Measurements from ENCODE around the gene SREBF1. TPM values are rescaled to one million over a fixed set of nuclear protein-coding genes. Genes with fewer than 3 reads are reported as not detected.

SREBF1 gene
- total RNA-seq, 6 experiments from 2014 or later, result 63.8 to 246 (median 173) TPM

DNA sequence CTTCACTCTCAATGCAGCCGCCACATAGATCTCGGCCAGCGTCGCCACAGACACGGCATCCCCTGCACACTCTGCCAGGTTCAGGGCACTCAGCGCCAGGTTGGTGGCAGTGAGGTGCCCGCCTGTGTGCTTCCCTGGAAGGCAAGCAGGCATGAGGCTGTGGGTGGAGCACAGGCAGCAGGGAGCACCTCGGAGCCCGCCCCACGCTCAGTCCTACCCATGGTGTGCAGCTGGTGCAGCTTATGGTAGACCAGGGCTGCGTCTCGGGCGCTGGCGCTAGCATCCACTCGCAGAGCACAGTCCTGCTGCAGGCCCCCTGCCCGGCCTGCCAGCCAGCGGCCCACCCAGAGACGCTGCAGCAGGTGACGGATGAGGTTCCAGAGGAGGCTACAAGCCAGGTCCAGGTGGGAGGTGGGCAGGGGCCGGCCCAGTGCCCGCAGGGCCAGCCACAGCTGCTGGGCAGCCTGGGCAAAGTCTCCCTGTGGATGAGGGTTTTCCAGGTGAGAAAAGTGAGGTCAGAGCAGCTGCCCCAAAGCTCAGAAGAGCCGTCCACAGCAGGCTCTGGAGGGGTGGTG, 20.5 kb downstream of the SREBF1 start:
- WGBS (ENCODE audit: insufficient coverage, low coverage, low lambda C conversion rate, missing lambda C conversion rate), result 65% methylated on average over 4 of the region's 22 CpGs
- no peaks in the 10 kb centered on the region for H3K27me3 ChIP-seq
- H3K9me3 ChIP-seq, result no peaks in the 10 kb centered on the region
- H3K36me3 ChIP-seq, result peaks cover 7 to 85% (median 30%) of the 10 kb centered on the region in 4 donors
- intact Hi-C loops (cut with DNase I), result loop anchor here in 1 of 2 donors (5.0 kb wide), 1 partner anchor 46 kb away; no protein-coding TSS in a partner anchor
- H3K4me3 ChIP-seq, result no peak overlapping the region
- H3K4me1 ChIP-seq, result peaks cover 0 to 87% (median 28%) of the 10 kb centered on the region in 4 donors
- no peak overlapping the region for H3K27ac ChIP-seq
- TF ChIP-seq POLR2A (IDR thresholded peaks at IDR 0.05), result no peak
- TF ChIP-seq, protein P1, sequence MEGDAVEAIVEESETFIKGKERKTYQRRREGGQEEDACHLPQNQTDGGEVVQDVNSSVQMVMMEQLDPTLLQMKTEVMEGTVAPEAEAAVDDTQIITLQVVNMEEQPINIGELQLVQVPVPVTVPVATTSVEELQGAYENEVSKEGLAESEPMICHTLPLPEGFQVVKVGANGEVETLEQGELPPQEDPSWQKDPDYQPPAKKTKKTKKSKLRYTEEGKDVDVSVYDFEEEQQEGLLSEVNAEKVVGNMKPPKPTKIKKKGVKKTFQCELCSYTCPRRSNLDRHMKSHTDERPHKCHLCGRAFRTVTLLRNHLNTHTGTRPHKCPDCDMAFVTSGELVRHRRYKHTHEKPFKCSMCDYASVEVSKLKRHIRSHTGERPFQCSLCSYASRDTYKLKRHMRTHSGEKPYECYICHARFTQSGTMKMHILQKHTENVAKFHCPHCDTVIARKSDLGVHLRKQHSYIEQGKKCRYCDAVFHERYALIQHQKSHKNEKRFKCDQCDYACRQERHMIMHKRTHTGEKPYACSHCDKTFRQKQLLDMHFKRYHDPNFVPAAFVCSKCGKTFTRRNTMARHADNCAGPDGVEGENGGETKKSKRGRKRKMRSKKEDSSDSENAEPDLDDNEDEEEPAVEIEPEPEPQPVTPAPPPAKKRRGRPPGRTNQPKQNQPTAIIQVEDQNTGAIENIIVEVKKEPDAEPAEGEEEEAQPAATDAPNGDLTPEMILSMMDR (IDR thresholded peaks at IDR 0.05), result no peak
- ATAC-seq (no peak), DNase-seq (no peak)

DNA sequence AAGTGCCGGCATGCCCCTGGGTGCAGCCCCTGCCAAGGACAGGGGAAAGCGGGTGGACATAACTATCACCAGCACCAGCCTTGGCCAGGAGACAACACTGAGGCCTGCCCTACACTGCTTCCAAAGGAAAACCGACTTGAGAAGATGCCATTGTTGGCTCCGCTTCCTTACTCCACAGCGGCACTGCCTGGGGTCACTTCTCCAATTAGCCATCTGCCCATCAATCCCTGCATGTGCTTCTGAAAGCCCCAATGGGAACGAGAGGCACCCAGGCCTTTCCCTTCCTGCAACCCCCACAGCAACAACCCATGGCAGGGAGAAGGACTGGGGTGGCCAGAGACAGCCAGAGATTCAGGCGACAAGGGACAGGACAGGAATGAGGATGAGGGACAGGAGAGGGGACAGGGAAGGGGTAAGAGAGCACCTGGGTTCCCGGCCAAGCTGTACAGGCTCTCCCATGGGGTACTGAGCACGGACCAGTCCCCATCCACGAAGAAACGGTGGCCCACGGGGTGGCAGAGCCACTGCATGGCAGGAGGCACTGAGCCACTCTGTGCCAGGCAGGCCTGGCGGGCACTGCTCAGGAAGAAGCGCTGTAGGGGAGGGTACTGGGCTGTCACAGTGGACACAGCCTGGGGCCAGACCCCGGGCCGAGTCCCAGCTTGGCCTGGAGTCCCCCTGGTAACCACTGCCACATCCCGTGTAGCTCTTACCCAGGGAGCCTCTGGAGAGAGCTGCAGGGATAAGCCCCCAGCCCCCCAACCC, 21.2 kb downstream of the SREBF1 start:
- Histone ChIP-seq H3K4me3 (no peak overlapping the region), H3K9me3 (no peaks in the 10 kb centered on the region), H3K4me1 (peaks cover 0 to 88% (median 27%) of the 10 kb centered on the region in 4 donors), H3K27me3 (no peaks in the 10 kb centered on the region), H3K36me3 (peaks cover 7 to 85% (median 30%) of the 10 kb centered on the region in 4 donors), H3K27ac (no peak overlapping the region)
- WGBS (ENCODE audit: insufficient coverage, low coverage, low lambda C conversion rate, missing lambda C conversion rate), result 60% methylated on average over 2 of the region's 17 CpGs
- ATAC-seq, result no peak
- no peak for DNase-seq
- TF ChIP-seq, protein P1 (IDR thresholded peaks at IDR 0.05), result no peak
- no peak for TF ChIP-seq POLR2A (IDR thresholded peaks at IDR 0.05)
- intact Hi-C loops (cut with DNase I), result loop anchor here in 1 of 2 donors (5.0 kb wide), 1 partner anchor 47 kb away; no protein-coding TSS in a partner anchor

DNA sequence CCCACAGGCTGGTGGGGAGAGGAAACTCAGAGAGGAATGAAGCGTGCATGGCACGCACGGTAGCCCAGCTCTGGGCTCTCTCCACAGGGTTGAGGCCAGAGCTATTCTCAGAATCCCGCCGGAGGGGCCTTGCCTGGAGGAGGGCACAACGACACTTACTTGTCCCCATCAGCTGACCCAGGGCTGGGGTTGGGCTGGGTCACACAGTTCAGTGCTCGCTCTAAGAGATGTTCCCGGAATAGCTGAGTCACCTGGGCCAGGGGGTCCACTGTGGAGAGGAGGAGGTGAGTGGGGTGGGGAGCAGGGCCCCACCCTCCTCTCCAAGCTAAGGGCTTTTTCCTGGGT, 21.8 kb downstream of the SREBF1 start:
- Histone ChIP-seq H3K27ac (no peak overlapping the region), H3K9me3 (no peaks in the 10 kb centered on the region), H3K4me1 (peaks cover 0 to 88% (median 25%) of the 10 kb centered on the region in 4 donors), H3K36me3 (peaks cover 7 to 81% (median 30%) of the 10 kb centered on the region in 4 donors), H3K4me3 (no peak overlapping the region), H3K27me3 (no peaks in the 10 kb centered on the region)
- intact Hi-C loops (cut with DNase I), result loop anchor here in 1 of 2 donors (5.0 kb wide), 1 partner anchor 47 kb away; no protein-coding TSS in a partner anchor
- 47% methylated on average over 2 of the region's 8 CpGs for WGBS (ENCODE audit: insufficient coverage, low coverage, low lambda C conversion rate, missing lambda C conversion rate)
- TF ChIP-seq POLR2A (IDR thresholded peaks at IDR 0.05), result no peak
- TF ChIP-seq, protein P1 (IDR thresholded peaks at IDR 0.05), result no peak
- ATAC-seq (no peak), DNase-seq (no peak)

DNA sequence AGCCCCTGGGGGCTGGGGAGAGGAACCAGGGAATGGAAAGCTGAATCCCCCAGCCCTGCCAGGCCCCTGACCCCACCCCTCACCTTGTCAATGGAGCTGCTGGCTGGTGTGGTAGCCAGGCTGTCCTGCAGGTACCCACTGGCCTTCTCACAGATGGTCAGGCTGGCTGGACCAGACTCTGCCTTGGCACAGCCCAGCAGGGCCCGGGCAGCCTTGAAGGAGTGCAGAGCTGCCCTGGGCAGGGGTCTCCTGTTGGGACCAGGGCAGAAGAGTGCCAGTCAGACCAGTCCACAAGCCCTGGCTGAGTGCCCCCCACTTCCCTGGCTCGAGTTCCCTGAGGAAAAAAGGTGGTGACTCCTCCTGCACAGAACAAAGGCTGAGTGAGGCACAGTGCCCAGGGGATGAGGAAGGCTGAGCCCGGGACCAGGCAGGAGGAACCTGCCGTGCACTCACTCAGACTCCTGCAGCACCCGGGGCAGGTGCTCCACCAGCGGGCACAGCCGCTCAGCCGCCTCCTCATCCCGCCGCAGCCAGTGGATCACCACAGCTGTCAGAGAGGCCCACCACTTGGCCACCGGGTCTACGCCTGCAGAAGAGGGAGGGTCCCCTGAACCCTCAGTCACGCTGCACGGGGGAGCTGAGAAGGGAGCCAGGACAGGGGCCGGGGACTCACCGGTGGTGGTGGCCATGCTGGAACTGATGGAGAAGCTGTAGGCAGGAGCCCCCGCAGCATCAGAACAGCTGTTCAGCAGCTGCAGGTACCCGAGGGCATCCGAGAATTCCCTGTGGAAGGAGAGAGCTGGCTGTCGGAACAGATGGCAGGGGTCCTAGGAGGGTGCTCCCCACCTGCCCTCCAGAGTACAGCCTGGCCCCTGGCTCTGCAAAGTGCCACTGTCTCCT, 22.4 kb downstream of the SREBF1 start:
- no peaks in the 10 kb centered on the region for H3K27me3 ChIP-seq
- no peaks in the 10 kb centered on the region for H3K9me3 ChIP-seq
- DNase-seq (no peak), ATAC-seq (no peak)
- no peak for TF ChIP-seq POLR2A (IDR thresholded peaks at IDR 0.05)
- TF ChIP-seq, protein P1 (IDR thresholded peaks at IDR 0.05), result no peak
- H3K36me3 ChIP-seq, result peaks cover 7 to 77% (median 29%) of the 10 kb centered on the region in 4 donors
- no peak overlapping the region for H3K27ac ChIP-seq
- WGBS (ENCODE audit: insufficient coverage, low coverage, low lambda C conversion rate, missing lambda C conversion rate), result 54% methylated on average over 6 of the region's 20 CpGs
- no peak overlapping the region for H3K4me3 ChIP-seq
- H3K4me1 ChIP-seq, result peaks cover 0 to 87% (median 22%) of the 10 kb centered on the region in 4 donors
- intact Hi-C loops (cut with DNase I), result loop anchor here in 1 of 2 donors (5.0 kb wide), 1 partner anchor 48 kb away; no protein-coding TSS in a partner anchor
